GM21381 (cell line): ENCODE data around the gene PCDHGA12.
"Not testable (repeated sequence)": the region's sequence is repeated elsewhere in the genome, so short reads cannot be mapped to it uniquely, and the experiment has no call there.

Source experiments
- ATAC-seq: cut with Tn5 transposase; IDR thresholded peaks from one replicate; pipeline ENCODE4 v1.9.1; 2021; ENCODE audit warnings: mild to moderate bottlenecking, moderate library complexity; ENCODE audit not compliant: unreplicated experiment

PCDHGA12 gene

GRCh38 chr5:141407790-141408505, 22.4 kb upstream of the PCDHGA12 start, which contains the start of gene PCDHGB6:
TSS of gene PCDHGB6 (plus strand) at chr5:141408021. CDS start at chr5:141408203, 182 bp downstream.
- not testable (repeated sequence) for ATAC-seq

- ATAC-seq = no peak
These were observed 20.6 kb upstream of the PCDHGA12 start for GRCh38 chr5:141409598-141410306.

- no peak for ATAC-seq
These were observed 18.7 kb upstream of the PCDHGA12 start for GRCh38 chr5:141411575-141411974.

GRCh38 chr5:141412854-141413539, 17.3 kb upstream of the PCDHGA12 start, which contains the start of gene PCDHGA10:
TSS of gene PCDHGA10 (plus strand) at chr5:141412987. CDS start at chr5:141413176, 189 bp downstream.
- ATAC-seq = peak; percentile 69

GRCh38 chr5:141413540-141414069, 16.7 kb upstream of the PCDHGA12 start:
- no peak for ATAC-seq

- not testable (repeated sequence) for ATAC-seq
These were observed 15.6 kb upstream of the PCDHGA12 start for GRCh38 chr5:141414548-141415274.

- ATAC-seq = not testable (repeated sequence)
These were observed 15.1 kb upstream of the PCDHGA12 start for GRCh38 chr5:141415275-141415618.

GRCh38 chr5:141417494-141418172, 12.7 kb upstream of the PCDHGA12 start, which contains the start of gene PCDHGB7:
TSS of gene PCDHGB7 (plus strand) at chr5:141417677. CDS start at chr5:141417860, 183 bp downstream.
- peak; percentile 79 for ATAC-seq

GRCh38 chr5:141419074-141419880, 11.0 kb upstream of the PCDHGA12 start:
- no peak for ATAC-seq

- no peak for ATAC-seq
These were observed 9.3 kb upstream of the PCDHGA12 start, which contains the start of gene PCDHGA11 for GRCh38 chr5:141420855-141421488. TSS of gene PCDHGA11 (plus strand) at chr5:141421051. CDS start at chr5:141421228, 177 bp downstream.

- no peak for ATAC-seq
These were observed 8.8 kb upstream of the PCDHGA12 start for GRCh38 chr5:141421489-141421855.

GRCh38 chr5:141422742-141423291, 7.5 kb upstream of the PCDHGA12 start:
- no peak for ATAC-seq

GRCh38 chr5:141427783-141428426, 2.4 kb upstream of the PCDHGA12 start:
- no peak for ATAC-seq

GRCh38 chr5:141431286-141431685, 979 bp downstream of the PCDHGA12 start:
- ATAC-seq = no peak

- ATAC-seq = not testable (repeated sequence)
These were observed 2.0 kb downstream of the PCDHGA12 start for GRCh38 chr5:141432308-141432707.

- not testable (repeated sequence) for ATAC-seq
These were observed 2.4 kb downstream of the PCDHGA12 start for GRCh38 chr5:141432726-141433125.

- no peak for ATAC-seq
These were observed 3.7 kb downstream of the PCDHGA12 start for GRCh38 chr5:141434006-141434405.

GRCh38 chr5:141437221-141437620, 6.9 kb downstream of the PCDHGA12 start:
- no peak for ATAC-seq
